NCI-H345 treated with DMSO at 0.1 percent for 48 hours (cell line): ENCODE measurements around the gene TRABD2B.

ENCODE experiments used
- DNase-seq: peaks from one replicate; lab custom pipeline; 2025; ENCODE audit not compliant: unreplicated experiment; lab: John Stamatoyannopoulos, UW

The TRABD2B gene

DNA sequence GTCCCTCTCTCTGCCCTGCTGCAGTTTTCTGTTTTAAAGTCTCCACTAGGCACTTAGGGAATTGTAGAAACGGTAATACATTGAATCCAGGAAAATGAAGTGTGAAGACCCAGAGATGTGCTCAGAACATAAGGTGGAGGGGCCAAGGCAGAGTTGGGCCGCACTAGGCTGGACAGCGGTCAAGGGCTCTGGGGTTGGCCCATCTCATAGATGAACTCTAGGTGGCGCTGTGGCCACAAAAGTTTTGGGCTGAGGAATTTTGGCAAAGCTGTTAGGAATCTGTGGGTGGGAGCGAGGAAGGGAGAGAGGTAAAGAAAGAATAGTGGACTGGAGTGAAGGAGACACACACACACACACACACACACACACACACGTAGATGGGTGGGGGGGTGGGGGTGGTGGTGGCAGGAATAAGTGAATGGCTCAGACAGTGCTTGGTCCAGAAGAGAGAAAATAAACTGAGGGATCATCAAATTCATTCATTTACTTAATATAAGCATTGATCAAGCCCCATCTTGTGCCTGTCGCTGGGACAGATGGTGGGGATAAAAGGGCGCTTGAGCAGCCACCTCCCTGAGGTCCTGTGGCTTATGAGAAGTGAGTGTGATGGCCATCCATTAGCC, 258.5 kb downstream of the TRABD2B start:
- DNase-seq = no peak

DNA sequence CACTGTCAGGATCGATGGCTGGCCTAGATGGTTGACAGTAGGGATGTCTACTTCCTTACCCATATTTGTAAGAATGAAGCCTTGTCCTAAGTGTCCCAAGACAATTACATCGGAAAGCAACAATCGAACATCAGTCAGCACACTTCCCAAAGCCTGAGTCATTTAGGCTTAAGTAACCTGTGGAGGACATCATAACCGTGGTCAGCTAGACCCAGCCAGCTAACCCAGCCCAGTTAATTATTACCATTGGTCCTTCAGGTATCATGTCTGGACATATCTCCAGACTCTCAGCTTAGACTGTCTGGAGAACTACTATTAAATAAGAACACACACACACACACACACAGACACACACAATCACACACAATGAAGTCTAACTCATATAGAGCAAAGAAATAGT, 264.7 kb downstream of the TRABD2B start:
- DNase-seq = no peak

DNA sequence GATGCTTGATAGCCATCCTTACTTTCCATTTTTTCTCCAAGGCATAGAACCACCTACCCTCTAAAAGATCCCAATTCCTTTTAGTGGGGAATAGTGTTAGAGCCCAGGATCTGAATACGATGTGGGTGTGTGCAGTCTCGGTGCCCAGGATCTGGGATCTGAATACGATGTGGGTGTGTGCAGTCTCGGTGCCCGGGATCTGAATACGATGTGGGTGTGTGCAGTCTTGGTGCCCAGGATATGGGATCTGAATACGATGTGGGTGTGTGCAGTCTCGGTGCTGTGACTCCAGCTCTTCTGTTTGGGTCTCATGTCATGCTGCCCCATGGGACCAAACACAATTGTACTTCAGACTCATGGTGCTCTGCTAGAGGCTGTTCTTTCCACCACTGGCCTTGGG, 265.5 kb downstream of the TRABD2B start:
- DNase-seq = no peak

DNA sequence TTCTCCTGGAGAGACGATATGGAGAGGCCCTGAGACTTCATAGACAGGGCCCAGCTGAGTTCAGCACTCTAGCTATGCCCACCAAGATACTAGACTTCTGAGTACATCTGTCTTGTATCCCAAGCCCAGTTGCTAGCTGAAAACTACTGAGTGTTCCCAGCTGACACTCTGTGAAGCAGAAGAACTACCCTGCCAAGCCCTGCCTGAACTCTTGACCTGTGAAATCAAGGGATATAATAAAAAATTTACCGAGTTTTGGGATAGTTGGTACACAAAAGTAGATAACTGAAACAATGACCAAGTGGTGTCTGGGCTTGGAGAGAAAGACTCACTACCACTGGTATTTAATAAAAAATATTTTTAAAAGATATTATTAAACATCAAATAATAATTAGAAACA, 267.5 kb downstream of the TRABD2B start:
- DNase-seq = no peak

DNA sequence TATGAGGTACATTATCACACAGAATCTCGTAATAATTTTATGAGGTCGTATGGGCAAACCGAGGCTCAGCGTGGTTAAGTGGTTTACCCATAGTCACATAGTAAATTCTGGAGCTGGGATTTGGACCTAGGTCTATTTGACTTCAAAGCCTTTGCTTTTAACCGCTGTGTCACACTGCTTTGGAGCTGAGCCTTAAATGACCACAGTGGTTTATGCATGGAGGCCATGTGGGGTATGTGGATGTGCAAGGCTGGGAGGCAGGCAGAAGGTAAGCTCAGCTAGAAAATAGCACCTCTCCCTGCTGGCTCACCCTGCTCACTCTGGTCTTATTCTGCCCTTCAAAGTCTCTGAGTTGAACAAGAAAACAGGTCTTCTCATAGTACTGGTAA, 269.5 kb downstream of the TRABD2B start:
- DNase-seq = no peak

DNA sequence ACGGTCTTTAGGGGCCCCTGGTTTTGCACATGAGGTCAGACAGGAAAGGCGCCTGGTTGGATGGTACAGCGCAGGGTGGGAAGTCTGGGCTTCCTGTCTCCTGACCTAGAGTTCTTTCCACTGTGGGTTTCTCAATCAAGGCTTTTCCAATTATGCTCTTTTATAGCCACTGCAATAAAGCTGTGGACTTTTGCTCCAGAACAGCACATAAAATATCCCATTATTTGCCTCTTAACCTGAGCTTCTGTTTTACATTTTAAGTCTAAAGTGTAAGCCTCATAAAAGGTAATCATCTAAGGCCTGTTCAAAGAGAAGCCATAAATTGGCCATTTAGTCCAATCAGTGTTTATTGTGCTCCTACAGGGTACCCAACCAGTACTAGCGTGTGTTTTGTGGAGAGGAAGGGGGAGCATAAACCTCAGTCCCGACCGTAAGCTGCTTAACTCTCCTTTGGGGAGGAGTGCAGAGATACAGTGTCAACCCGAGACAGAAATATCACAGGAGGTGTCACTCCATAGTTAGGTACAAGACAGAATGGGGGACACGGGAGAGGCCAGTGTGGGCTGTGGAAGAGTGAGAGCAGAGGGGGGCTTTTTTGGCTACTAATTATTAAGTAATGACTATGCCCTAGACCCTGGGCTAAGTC, 270.0 kb downstream of the TRABD2B start:
- DNase-seq = no peak

DNA sequence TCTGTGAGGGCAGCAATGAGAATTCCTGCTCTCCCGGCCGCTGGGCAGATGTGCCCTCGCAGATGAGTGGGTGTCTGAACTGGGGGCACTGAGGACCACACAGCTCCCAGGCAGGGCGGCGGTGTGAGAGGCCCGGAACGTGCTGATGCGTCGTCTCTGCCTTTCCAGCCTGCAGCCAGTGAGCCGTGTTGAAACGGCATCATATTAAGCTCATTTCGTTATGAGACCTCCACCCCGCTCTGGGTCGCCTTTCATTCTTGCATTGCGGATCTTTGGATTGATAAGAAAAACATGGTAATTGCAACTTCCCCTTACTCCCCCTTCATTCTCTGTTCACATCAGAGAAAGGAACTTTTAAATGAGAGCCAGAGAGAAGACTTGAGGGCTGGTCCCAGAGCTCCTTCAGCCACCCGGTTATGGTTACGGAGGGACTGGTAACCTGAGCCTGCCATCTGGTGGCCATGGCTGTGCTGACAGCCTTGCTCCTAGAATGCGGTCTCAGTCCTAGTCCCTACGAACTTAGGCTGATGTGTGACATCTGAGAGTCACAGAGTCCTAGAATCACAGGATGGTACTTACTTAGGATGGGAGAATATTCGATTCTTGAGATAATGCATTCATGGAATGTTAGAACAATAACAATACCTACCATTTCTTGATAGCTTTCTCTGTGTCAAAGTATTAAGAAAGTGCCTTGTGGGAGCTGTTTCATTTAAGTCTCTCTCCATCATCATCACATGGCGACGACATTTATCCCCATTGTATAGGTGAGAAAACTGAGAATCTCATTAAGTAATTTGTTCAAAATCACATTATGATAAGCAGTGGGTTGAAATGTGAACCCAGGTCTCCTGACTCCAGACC, 271.0 kb downstream of the TRABD2B start:
- DNase-seq = peak; percentile 81

DNA sequence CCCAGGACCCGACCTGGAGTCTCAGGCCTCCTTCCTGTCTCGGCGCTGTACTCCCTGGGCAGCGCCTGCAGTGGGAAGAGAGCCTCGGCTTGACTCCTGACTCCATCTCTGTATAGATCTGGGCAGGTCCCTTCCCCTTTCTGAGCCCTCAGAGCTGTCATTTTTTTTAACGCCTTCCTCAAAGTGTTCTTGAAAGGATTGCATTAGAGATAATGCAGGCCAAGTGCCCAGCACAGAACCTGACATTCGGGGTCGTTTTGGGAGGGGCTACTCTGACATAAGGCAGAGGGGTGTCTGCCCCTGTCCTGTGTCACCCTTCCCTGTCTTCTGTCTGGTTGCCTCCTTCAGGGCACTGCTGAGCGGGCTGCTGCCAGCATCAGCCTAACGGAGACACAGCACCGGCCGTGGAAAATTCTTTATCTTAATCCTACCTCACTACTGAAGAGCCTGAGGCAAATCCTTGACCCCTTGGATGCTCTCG, 271.6 kb downstream of the TRABD2B start:
- DNase-seq = peak; percentile 31

DNA sequence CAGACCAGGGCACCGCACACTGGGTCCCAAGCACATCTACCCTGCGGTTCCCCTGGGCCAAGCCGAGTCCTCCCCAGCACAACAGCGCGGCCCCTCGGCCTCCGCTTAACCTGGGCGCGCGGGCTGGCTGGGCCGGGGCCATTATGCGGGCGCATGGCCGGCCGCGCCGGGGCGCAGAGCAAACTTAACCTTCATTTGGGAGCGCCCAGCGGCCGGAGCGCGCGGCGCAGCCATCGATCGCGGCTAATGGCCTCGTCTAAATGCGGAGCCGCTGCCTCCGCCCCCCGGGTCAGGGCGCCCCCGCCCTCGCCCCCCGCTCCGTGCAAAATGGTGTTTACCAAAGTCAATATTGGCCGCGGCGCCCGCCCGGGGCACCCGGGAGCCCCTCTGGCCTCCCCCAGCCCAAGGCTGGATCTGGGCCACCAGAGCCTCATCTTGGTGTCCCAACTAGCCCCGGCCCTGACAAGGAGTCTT, 272.1 kb downstream of the TRABD2B start:
- DNase-seq = no peak

DNA sequence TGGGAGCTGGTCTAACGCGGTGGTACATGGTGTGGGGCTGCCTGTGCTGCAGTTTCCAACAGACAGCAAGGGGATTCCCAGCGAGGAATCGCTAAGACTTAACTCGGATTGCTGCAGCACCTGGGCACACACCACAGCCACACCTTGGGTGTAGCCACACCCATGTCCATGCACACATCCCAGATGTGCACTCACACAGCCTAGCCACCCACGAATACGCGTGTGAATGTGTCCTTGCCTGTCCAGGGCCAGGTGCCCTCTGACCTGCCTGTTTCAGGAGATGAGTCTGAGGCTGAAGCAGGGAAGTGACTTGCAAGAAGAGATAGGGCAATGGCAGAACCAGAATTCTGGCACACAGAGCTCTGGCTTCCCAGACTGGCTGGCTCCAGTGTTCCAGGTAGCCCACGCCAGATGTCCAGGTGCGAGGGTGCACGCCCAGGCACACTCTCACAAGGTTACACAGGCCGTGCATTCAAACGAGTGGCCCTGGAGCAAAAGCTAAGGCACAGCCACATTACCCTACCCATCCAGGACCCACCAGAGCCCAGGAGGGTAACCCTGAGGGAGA, 272.7 kb downstream of the TRABD2B start:
- no peak for DNase-seq

DNA sequence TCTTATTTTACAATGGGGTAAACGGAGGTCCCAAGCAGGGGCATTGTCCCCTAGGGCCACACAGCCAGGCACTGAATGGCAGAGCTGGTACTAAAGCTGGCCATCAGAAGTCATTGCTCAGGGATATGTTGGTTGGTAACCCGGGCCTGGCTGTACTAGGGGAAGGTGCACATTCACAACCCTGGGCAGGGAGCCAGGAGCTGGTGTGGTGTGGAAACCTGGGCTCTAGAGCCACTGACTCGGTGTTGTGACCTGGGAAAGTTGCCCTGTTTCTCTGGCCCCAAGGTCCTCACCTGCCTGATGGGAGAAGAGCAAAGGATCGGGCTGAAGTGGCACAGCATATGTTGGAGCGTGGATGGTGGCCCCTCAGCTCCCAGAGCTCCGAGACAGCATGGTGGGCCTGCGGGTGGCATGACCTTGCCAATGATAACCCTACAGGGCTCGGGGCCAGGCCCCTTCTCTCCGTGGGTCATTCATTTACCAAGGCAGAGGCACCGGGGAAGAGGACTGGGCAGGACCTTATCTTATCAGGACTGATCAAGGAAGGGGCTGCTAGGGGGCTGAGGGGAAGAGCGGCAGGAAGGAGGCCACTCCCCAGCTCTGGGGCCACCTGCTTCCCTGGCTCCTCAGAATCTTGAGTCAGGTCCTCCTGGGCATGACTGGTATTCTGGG, 274.1 kb downstream of the TRABD2B start:
- no peak for DNase-seq

DNA sequence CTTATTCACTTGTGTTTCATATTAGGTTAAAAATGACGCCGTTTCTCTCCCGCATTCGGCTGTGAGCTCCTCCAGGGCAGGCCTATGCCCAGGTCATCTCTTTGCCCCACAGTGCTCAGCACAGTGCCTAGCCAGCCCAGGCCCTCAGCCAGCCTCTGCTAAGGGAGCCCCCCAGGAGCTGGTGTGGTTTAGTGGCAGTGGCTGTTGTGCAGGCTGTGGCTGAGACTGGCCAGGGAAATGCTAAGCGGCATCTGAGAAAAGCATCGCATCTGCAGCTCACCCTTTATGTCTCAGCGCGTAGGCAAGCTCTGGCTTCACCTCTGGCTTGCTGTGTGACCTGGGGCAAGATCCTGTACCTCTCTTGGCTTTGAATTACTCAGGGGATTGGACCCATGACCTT, 275.1 kb downstream of the TRABD2B start:
- DNase-seq = no peak

DNA sequence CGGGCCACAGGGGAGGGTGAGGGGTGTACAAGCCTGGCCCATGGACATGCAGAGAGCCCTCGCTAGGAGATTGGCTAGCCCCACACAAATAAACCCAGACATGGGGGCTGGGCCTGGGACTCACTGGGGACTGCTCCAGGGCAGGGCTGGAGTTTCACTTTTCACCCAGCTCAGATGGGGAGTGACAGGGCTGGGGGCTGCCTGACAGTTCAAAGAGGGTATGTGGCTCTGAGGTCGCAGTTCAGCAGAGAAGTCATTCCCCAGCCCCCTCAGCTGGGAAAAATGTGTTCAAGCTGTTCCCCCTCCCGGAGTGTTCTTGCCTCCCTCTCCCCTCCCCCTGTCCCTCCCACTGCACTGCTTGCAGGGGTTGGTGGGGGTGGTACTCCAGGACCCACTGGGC, 277.1 kb downstream of the TRABD2B start:
- no peak for DNase-seq

DNA sequence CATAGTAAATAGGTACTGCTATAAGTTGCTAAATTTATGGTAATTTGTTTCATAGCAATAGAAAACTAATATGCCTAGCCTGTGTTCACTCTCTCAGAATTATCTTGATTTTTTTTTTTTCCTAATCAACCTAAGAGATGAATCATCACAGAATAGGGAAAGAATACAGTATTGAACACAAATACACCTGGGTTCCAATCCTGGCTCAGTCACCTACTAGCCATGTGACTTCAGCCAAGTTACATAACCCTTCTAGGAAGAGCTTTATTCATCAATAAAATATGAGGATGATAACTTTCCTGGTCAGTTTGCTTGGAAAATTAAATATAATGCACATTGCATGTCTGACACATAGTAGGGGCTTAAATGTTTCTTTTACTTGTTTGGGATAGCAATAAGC, 279.8 kb downstream of the TRABD2B start:
- no peak for DNase-seq

DNA sequence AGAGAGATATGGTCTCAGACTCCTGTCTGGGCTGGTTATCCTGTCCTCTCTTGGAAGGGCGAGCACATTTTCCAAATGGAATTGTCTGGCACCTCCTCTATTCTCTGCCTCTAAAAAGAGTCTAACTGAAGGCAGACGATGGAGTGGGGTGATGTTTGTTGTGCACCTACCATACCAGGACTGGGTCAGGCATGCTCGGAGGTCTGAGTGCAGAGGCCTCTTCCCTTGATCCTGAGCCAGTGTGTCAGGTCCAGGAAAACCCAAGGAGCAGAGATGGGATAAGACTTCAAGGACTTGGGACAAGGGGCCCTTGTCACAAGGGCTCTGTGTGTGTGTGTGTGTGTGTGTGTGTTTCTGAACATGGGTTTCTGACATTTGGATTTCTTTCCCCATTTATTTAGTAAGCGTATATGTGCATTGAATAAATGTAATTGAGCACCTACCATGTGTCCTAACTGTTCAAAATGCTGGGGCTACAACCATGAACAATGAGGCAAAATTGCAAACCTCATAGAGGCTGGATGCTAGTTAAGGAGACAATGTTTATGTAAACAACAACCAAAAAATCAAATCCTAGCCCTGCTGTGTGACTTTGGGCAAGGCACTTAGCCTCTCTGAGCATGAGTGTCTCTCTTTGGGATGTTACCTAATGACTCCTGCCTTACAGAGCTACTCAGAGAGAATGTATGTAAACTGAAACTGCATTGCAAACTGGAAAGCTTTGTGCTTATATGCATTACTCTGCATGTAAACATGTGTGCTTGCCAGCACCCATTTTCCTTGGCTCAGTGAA, 283.0 kb downstream of the TRABD2B start:
- DNase-seq = no peak

DNA sequence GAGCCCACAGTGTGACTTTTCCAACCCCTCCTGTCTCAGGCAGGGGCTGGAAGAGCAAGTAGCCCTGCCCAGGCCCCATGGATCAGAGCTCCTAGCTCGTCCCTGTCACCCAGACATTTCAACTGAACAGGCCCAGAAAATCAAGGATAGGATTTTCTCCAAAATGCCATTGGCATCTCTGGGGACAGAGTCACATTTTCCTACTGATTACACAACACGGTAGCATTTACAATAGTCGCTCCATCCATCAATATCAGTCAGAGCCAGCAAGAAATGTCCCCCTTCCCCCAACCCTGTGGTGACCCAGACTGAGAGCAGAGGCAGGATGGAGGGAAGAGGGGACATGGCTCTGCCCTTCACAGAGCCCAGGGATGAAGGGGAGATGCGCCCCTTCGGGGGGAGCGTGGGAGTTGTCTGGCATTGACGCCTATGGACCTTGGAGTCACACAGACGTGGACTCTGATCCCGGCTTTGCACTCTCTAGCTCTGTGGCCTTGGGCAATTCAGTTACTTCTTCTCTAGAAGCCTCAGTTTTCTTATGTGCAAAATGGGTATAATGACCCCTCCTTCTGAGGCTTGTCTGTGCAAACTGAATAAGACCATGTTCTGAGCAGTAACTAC, 283.7 kb downstream of the TRABD2B start:
- no peak for DNase-seq

DNA sequence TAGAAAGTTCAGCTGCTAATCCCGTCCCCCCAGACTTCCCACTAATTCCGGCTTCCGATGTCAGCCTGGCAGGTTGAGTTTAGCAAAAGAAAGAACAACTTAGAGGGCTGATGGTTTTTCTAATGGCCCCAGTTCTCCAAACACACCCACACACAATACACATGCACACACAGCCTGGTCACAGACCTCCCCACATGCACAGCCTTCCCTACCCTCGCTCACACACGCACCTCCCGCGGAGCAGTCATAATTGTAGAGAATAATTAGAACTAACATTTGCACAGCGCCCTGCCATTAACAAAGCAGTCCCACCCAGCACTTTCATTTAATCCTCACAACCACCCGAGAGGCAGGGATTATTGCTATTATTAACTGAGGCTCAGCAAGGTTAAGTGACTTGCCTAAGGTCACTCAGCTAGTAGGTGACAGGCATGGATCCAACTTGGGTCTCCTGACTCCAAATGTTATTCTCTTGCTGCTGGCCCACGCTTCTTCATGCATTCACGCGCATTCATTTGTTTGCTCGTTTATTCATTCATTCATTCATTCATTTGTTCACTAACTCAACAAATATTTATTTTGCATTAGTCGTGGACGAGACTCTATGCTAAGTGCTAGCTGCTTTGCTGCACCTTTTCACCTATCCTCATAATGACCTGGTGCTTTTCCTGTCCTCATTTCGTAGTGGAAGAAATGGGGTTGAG, 284.4 kb downstream of the TRABD2B start:
- no peak for DNase-seq

DNA sequence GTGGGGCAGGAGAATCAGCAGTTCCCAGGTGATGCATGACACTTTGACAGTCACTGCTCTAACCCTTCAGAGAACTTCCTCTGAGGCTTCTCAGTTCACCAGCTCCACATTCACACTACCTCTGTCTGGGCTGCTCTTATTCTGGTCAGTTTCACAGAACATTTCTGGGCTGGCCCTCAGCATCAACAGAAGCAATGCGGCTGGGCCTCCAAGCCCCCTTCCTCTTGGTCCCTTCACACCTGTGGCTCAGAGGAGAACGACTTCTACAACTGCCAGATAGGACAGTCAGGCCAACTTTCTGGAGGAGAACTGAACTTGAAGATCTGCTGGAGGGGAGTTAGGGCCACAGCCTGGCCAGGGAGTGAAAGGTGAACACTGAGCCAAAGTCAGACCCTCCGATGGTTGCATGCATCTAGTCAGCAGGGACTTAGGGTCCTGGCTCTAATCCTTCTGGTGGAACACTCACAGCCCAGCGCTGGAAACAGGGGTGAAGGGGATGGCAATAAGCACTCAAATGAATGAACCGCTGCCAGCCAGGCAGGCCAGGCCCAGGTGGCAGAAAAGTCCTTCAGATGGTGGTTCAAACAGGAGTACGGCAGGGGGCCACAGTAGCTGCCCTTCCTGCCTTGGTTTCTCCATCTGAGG, 285.2 kb downstream of the TRABD2B start:
- no peak for DNase-seq
